Loucy (cell line): ENCODE measurements around the gene OBP2B.

Experiments
- H2AFZ ChIP-seq: fragments of 200-600 bp; sonication (generic); 2 replicates; pipeline ENCODE4 v1.6.0; 2016; ENCODE audit warnings: antibody characterized with exemption, mild to moderate bottlenecking, low read length, moderate library complexity
- H3F3A ChIP-seq: fragments of 200-600 bp; 2 replicates; pipeline ENCODE4 v1.6.0; 2016; ENCODE audit warnings: antibody characterized with exemption, low read depth, mild to moderate bottlenecking
- H3K27me3 ChIP-seq: fragments of 200-600 bp; sonication (generic); 2 replicates; pipeline ENCODE4 v1.6.1; 2014; ENCODE audit warnings: low read length, mild to moderate bottlenecking; ENCODE audit not compliant: insufficient read depth, poor library complexity, severe bottlenecking
- H3K36me3 ChIP-seq: fragments of 200-600 bp; sonication (generic); 2 replicates; pipeline ENCODE4 v1.6.1; 2016; ENCODE audit warnings: low read length; ENCODE audit not compliant: insufficient read depth
- H3K4me1 ChIP-seq: fragments of 200-600 bp; sonication (generic); 2 replicates; pipeline ENCODE4 v1.5.1; 2014; ENCODE audit warnings: low read length, mild to moderate bottlenecking; ENCODE audit not compliant: insufficient read depth, poor library complexity, severe bottlenecking
- H3K4me2 ChIP-seq: fragments of 200-600 bp; sonication (generic); 2 replicates; pipeline ENCODE4 v1.6.0; 2014; ENCODE audit warnings: antibody characterized with exemption, low read length, low read depth, mild to moderate bottlenecking; ENCODE audit not compliant: poor library complexity, severe bottlenecking
- H3K4me3 ChIP-seq: fragments of 200-600 bp; sonication (generic); 2 replicates; pipeline ENCODE4 v1.5.1; 2014; ENCODE audit warnings: low read length, mild to moderate bottlenecking, mixed read lengths; ENCODE audit not compliant: poor library complexity, severe bottlenecking
- H3K79me2 ChIP-seq: fragments of 200-600 bp; sonication (generic); 2 replicates; pipeline ENCODE4 v1.6.1; 2014; ENCODE audit warnings: low read length; ENCODE audit not compliant: insufficient read depth
- H3K9ac ChIP-seq: fragments of 200-600 bp; sonication (generic); 2 replicates; pipeline ENCODE4 v1.6.0; 2014; ENCODE audit warnings: mild to moderate bottlenecking, low read depth, low read length, moderate library complexity; ENCODE audit not compliant: poor library complexity, severe bottlenecking
- H3K9me2 ChIP-seq: fragments of 200-600 bp; sonication (generic); replicated peaks from 2 replicates; pipeline ENCODE4 v1.6.1; 2016; ENCODE audit warnings: low read depth, low read length, mixed read lengths
- H3K9me3 ChIP-seq: fragments of 200-600 bp; sonication (generic); 2 replicates; pipeline ENCODE4 v1.6.1; 2014; ENCODE audit warnings: mild to moderate bottlenecking, antibody characterized with exemption, low read length, low read depth; ENCODE audit not compliant: insufficient read depth
- H4K20me1 ChIP-seq: fragments of 200-600 bp; sonication (generic); 2 replicates; pipeline ENCODE4 v1.6.0; 2014; ENCODE audit warnings: antibody characterized with exemption, low read length, mild to moderate bottlenecking; ENCODE audit not compliant: insufficient read depth, poor library complexity, severe bottlenecking
- CTCF ChIP-seq: fragments of 200-600 bp; sonication (generic); conservative IDR thresholded peaks from 2 replicates; pipeline ENCODE4 v1.5.1; 2014; ENCODE audit warnings: mild to moderate bottlenecking, antibody characterized with exemption, low read length
- EZH2phosphoT487 ChIP-seq: fragments of 200-600 bp; IDR thresholded peaks from 2 replicates; pipeline ENCODE4 v1.6.1; 2018; ENCODE audit warnings: antibody characterized with exemption, mild to moderate bottlenecking, moderate library complexity, borderline replicate concordance

OBP2B gene

GRCh38 chr9:133247632-133248031, 38.6 kb upstream of the OBP2B start:
- Histone ChIP-seq H3K79me2 (no peaks in the 10 kb centered on the region), H4K20me1 (no peaks in the 10 kb centered on the region), H2AFZ (no peak overlapping the region), H3K9me3 (no peaks in the 10 kb centered on the region), H3K4me3 (no peak overlapping the region), H3K9ac (no peak overlapping the region), H3K36me3 (no peaks in the 10 kb centered on the region), H3K4me2 (no peak overlapping the region), H3K4me1 (no peaks in the 10 kb centered on the region), H3F3A (no peaks in the 10 kb centered on the region), H3K9me2 (no peaks in the 10 kb centered on the region), H3K27me3 (no peaks in the 10 kb centered on the region)
- no peak for TF ChIP-seq EZH2phosphoT487
- no peak for TF ChIP-seq CTCF

- no peak overlapping the region for H2AFZ ChIP-seq
- H4K20me1 ChIP-seq: no peaks in the 10 kb centered on the region
- H3K79me2 ChIP-seq: no peaks in the 10 kb centered on the region
- TF ChIP-seq EZH2phosphoT487 (no peak), CTCF (no peak)
- no peaks in the 10 kb centered on the region for H3K9me3 ChIP-seq
- H3F3A ChIP-seq: no peaks in the 10 kb centered on the region
- H3K4me3 ChIP-seq: no peak overlapping the region
- no peak overlapping the region for H3K9ac ChIP-seq
- no peaks in the 10 kb centered on the region for H3K4me1 ChIP-seq
- no peaks in the 10 kb centered on the region for H3K9me2 ChIP-seq
- no peak overlapping the region for H3K4me2 ChIP-seq
- H3K36me3 ChIP-seq: no peaks in the 10 kb centered on the region
- H3K27me3 ChIP-seq: no peaks in the 10 kb centered on the region
Observed at GRCh38 chr9:133246991-133247390, 37.9 kb upstream of the OBP2B start.

- Histone ChIP-seq H3K79me2 (no peaks in the 10 kb centered on the region), H2AFZ (no peak overlapping the region), H3K4me3 (no peak overlapping the region), H3K27me3 (no peaks in the 10 kb centered on the region), H3K9me3 (no peaks in the 10 kb centered on the region), H3K9me2 (no peaks in the 10 kb centered on the region), H3F3A (no peaks in the 10 kb centered on the region), H3K9ac (no peak overlapping the region), H3K4me2 (no peak overlapping the region), H3K36me3 (no peaks in the 10 kb centered on the region), H4K20me1 (no peaks in the 10 kb centered on the region), H3K4me1 (no peaks in the 10 kb centered on the region)
- TF ChIP-seq EZH2phosphoT487 (no peak), CTCF (no peak)
Observed at GRCh38 chr9:133246562-133246961, 37.5 kb upstream of the OBP2B start.
